ENCODE data around the gene TSG101.

Gene TSG101

DNA sequence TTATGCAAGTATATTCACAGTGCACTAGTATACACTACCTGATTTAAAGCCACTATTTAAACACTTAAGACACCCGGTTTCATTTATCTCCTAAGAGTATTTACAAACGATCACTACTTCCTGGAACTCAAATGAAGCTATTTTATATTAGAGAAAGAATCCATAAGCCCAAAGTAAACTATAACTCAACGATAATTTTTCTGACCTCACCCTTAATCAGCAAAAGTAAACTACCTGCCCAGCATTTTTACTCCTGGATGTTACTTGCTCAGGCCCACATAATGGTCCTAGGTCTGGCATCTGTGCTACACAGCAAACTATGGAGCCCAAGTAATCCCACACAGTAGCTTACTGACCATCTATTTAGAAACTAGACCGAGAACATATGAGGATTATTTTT lies 33.4 kb downstream of the TSG101 start:
- DNase-seq (ENCODE audit: low read depth in 2 of 2), result no peak

DNA sequence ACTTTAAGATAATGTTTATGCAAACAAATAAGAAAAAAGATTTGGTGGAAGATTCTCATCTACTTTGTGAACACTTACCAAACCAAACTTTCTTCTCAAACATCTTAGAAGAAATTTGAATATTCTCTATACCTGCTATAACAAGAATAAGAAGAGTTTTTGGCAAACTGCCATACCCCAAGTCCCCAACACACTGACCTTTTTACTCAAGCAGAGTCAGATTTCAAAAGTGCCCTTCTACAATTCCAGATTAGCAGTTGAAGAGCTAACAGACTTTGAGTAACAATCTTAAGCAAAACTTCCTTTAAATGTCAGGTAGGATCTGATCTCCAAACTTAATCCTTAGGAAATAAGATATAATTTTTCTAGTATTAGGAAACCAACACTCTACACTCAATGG lies 33.9 kb downstream of the TSG101 start:
- DNase-seq (ENCODE audit: low read depth in 2 of 2), result no peak

- DNase-seq (ENCODE audit: low read depth in 2 of 2), result no peak
Measured at GRCh38 chr11:18491924-18492323, 34.8 kb downstream of the TSG101 start.

DNA sequence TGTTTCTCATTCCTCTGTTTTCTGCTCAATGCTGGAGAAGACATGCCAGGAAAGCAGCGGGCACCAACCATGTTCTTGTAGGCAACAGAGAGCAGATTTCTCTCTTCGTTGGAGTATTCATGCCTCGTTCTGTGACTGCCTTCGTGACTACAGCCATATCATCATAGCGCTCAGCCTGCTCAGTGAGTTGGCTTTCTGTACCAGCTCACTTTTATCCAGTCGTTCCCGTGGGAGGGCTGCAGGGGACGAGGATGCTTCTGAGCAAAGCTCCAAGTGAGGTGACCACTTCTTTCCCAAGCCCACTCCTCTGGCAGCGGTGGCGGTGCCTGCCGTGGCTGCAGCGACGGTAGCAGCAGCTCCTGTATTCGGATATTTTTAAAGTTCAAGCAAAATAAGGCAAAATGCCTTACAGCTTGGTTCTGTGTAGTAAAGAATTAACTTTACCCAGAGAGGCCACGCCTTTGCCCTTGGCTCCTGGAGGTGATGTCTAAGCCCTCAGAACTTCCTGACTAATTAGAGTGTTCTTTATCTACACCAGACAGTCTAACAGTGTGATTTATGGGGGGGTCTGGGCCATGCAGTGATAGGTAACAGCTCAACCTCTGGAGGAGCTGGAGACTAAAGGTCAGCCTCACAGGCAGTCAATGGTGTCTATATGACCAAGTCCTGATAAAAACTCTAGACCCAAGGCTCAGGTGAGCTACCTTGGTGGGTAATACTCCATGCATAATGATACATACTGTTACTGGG lies 35.8 kb downstream of the TSG101 start:
- no peak for DNase-seq (ENCODE audit: low read depth in 2 of 2)

DNA sequence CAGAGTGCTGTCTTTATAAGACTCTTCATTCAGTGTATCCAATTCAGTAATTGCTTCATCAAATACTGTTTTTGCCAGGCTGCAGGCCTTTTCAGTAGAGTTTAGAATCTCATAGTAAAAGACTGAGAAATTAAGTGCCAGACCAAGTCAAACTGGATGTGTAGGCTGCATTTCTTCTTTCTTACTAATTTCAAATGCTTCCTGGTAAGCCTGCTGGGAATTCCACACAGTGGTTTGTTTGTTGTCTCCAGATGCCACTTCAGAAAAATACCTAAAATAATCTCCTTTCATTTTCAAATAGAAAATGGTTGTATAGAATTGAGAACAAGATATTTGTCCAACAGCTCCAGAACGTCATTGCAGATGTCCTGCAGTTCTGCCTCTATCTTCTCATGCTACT lies 36.4 kb downstream of the TSG101 start:
- no peak for DNase-seq (ENCODE audit: low read depth in 2 of 2)

DNA sequence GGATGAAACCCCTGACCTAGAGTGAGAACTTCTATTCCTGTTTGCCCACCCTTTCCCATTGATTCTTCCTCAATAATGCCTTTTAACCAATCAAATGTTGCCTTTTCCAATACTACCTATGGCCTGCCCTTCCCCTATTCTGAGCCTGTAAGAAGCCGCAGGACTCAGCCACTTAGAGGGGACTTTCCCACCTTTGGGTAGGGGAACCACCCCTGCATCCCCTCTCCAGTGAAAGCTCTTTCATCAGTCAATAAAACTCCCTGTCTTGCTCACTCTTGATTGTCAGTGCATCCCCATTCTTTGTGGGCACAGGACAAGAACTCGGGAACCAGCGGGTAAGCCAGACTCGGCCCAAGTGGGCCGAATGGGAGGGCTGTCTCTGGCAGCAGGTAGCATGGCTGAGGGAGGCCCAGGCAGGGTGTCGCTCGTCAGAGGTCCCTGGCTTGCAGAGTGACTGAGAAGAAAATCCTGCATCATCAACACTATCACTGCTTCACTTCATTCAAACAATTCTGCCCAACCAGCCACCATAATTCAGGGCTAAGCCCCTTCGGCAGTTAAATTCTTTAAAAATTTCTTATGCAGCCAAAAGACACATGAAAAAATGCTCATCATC lies 40.7 kb downstream of the TSG101 start:
- DNase-seq (ENCODE audit: low read depth in 2 of 2), result no peak

DNA sequence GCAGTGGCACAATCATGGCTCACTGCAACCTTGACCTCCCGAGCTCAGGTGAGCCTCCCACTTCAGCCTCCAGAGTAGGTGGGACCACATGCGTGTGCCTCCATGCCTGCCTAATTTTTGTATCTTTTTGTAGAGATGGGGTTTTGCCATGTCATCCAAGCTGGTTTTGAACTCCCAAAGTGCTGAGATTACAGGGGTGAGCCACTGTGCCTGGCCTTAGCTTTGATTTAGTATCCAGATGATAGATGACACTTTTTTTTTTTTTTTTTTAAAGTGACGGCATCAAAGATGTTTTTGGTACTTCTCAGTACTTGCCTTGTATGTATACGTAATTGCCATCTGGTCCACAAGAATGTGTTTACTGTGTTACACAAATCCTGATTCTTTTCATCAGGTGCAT lies 47.7 kb downstream of the TSG101 start:
- DNase-seq (ENCODE audit: low read depth in 2 of 2), result no peak

DNA sequence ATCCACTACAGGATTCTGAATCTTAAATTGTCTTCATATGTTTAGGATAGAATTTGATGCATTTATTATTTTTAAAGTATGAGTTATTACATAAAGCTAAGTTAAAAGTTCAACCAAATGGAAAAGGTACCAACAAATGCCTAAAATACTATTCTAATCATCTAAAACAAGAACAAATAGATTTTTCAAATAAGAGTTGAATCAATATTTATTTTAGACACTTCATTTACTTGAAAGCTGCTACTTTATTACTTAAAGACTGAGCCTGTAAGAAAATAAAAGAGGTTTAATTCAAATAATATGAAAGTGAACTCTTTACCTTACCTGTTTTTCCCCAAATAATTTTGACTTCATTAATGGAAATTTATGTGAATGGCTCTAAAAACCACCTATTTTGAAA lies 54.2 kb downstream of the TSG101 start:
- DNase-seq (ENCODE audit: low read depth in 2 of 2), result no peak

- DNase-seq (ENCODE audit: low read depth in 2 of 2), result no peak
Measured at GRCh38 chr11:18471995-18472394, 54.7 kb downstream of the TSG101 start.

DNA sequence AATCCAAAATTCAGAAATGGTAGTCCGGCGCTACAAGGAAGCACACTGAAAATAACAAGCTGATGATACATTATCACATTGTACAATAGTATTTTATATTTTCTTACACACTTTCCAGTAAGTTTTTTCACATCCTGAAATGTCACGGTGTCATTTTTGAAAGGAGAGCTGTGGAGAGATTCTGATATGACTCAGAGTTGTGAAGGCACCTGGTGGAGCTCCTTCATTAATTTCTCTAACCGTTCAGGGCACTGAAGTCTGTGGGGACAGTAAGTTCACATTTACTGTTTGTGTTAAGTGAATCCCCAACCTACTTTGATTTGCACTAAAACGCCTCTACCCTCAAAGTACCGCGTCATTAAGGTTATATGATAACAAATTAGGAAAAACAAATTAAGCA lies 57.8 kb downstream of the TSG101 start:
- no peak for DNase-seq (ENCODE audit: low read depth in 2 of 2)

DNA sequence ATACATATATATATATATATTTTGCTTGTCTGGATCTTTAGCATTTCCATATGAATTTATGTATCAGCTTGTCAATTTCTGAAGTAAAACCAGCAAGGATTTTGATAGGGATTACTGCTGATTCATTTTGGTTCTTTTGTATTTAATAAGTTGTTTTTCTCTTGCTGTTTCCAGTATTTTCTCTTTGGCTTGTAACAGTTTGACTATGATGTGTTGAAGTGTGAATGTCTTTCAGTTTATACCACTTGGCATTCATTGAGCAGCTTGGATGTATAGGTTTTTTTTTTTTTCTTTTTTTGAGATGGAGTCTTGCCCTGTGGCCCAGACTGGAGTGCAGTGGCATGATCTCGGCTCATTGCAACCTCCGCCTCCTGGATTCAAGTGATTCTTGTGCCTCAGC lies 58.7 kb downstream of the TSG101 start:
- no peak for DNase-seq (ENCODE audit: low read depth in 2 of 2)

DNA sequence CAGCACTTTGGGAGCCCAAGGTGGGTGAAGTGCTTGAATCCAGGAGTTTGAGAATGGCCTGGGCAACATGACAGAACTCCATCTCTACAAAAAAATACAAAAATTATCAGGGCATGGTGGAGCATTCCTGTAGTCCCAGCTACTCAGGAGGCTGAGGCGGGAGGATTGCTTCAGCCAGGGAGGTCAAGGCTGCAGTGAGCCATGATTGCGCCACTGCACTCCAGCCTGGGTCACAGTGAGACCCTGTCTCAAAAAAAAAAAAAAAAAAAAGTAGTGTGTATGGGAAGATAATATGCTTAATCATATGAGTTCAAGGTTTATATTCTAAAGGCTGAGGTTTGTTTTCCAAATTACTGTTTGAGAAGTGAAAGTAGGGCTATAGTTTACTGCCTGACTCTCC lies 60.3 kb downstream of the TSG101 start:
- DNase-seq (ENCODE audit: low read depth in 2 of 2), result no peak

GRCh38 chr11:18463439-18463838 lies 63.3 kb downstream of the TSG101 start:
- DNase-seq (ENCODE audit: low read depth in 2 of 2), result no peak

DNA sequence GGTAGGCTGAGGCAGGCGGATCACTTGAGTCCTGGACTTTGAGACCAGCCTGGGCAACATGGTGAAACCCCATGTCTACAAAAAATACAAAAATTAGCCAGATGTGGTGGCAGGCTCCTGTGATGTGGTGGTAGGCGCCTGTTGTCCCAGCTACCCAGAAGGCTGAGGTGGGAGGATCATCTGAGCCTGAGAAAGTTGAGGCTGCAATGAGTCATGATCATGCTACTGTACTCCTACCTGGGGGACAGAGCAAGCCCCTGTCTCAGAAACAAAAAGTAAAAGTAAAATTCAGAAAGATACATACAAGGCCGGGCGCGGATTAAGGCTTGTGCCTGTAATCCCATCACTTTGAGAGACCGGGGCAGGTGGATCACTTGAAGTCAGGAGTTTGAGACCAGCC lies 64.8 kb downstream of the TSG101 start:
- DNase-seq (ENCODE audit: low read depth in 2 of 2), result no peak

GRCh38 chr11:18459634-18460033 lies 67.1 kb downstream of the TSG101 start:
- DNase-seq (ENCODE audit: low read depth in 2 of 2), result no peak

DNA sequence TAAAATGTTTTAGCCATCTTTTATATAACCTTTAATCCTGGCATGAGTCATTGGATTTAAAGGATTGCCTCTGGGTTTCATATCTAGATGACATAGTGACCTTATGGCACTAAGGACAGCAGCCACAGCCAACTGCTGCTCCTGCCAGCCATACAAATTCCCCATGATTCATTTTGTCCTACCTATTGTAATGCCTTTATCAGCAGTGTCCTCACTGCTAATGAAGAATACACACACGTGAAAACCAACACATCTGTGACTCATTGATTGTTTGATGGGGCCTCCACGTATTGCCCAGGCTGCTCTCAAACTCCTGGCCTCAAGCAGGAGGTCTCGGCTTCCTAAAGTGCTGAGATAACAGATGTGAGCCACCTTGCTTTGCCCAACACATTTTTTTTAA lies 69.3 kb downstream of the TSG101 start:
- no peak for DNase-seq (ENCODE audit: low read depth in 2 of 2)

GRCh38 chr11:18455686-18456372 lies 70.9 kb downstream of the TSG101 start, which contains the start of gene LDHAL6A:
TSS of gene LDHAL6A (plus strand) at chr11:18455856. CDS start at chr11:18456681, 825 bp downstream.
- DNase-seq (ENCODE audit: low read depth in 2 of 2), result no peak

GRCh38 chr11:18452927-18453326 lies 73.8 kb downstream of the TSG101 start:
- DNase-seq (ENCODE audit: low read depth in 2 of 2), result no peak

DNA sequence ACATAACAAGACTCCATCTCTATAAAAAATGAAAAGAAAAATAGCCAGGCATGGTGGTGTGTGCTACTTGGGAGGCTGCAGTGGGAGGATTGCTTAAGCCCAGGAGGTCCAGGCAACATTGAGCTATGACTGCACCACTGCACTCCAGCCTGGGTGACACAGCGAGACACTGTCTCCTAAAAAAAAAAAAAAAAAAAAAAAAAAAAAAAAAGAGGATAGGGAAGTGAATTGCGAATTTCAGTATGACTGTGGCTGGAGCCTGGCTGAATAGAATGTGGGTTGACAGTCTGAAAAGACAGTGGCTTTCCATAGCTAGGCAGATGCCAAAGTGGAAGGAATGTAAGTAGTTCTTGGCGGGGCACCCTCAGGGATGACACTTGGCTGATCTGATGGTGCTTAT lies 77.5 kb downstream of the TSG101 start:
- DNase-seq (ENCODE audit: low read depth in 2 of 2), result no peak

DNA sequence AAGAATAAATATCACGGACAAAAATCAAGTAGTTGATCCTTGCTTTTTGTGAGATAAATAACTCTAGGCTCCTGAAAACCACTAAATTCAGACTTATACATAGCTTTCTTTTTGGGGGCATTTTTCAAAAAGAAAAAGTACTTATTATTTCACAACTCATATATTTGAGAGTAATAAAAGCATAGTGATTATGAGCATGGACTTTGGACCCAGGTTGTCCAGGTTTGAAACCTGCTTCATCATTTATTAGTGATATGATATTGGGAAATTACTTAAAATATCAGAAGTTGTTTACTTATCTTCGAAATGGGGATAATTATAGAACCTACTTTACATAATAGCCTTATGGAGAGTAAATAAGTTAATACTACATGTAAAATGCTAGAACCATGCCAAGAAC lies 88.1 kb downstream of the TSG101 start:
- no peak for DNase-seq (ENCODE audit: low read depth in 2 of 2)

All from activated CD4-positive, alpha-beta T cell treated with anti-CD3 and anti-CD28 coated beads for 24 hours (primary cell).